Activated CD4-positive, alpha-beta memory T cell treated with anti-CD3 and anti-CD28 coated beads, Interleukin-2, amount 10 ng/mL, durations not matched to agents 7 days and 5 days (primary cell): ENCODE results near the gene CCDC9. TPM values are rescaled to one million over a fixed set of nuclear protein-coding genes. Genes with fewer than 3 reads are reported as not detected.
"Not testable (repeated sequence)": the region's sequence is repeated elsewhere in the genome, so short reads cannot be mapped to it uniquely, and the experiment has no call there.

Experiments used
- CTCF ChIA-PET: fragments of 350-600 bp; sonication (Branson Sonifier 250); formaldehyde crosslinking; loops from one replicate; lab custom pipeline; 2021; ENCODE audit warnings: antibody characterized with exemption, inconsistent platforms; lab: Charles Lee
- POLR2A ChIA-PET: fragments of 350-600 bp; sonication (Branson Sonifier 250); formaldehyde crosslinking; loops from one replicate; lab custom pipeline; 2021; ENCODE audit warnings: antibody characterized with exemption; lab: Charles Lee
- DNase-seq: peaks from one replicate; pipeline ENCODE4 v3.0.0-alpha.2; 2020
- H3K27ac Mint-ChIP-seq: one replicate; pipeline ENCODE4 v1.8.0; 2021; ENCODE audit warnings: mild to moderate bottlenecking, mixed read lengths
- H3K27me3 Mint-ChIP-seq: one replicate; pipeline ENCODE4 v1.8.0; 2021; ENCODE audit warnings: mixed read lengths
- H3K36me3 Mint-ChIP-seq: one replicate; pipeline ENCODE4 v1.8.0; 2021; ENCODE audit warnings: low read depth, mixed read lengths
- H3K4me1 Mint-ChIP-seq: one replicate; pipeline ENCODE4 v1.8.0; 2021; ENCODE audit warnings: mixed read lengths
- H3K4me3 Mint-ChIP-seq: one replicate; pipeline ENCODE4 v1.8.0; 2021; ENCODE audit warnings: mild to moderate bottlenecking, mixed read lengths
- H3K9me3 Mint-ChIP-seq: one replicate; pipeline ENCODE4 v1.8.0; 2021; ENCODE audit warnings: mixed read lengths
- total RNA-seq, 2 experiments: library from RNA; stranded (reverse); gene quantifications; one replicate each; pipeline ENCODE4 v1.2.3, GENCODE V29; 2021

The CCDC9 gene
- total RNA-seq, 2 experiments from 2014 or later: 29.9 to 30.2 TPM

GRCh38 chr19:47283405-47284059, 27.2 kb downstream of the CCDC9 start:
- CTCF ChIA-PET: interaction anchor here (0.6 to 3.1 kb wide), 5 partner anchors 9 to 135 kb away, joined by 3 to 22 read pairs (median 6); partner anchors contain the start of gene INAFM1
- POLR2A ChIA-PET: interaction anchor here (2.1 kb wide), 1 partner anchor 8 kb away, joined by 9 read pairs; no protein-coding TSS in a partner anchor
- Mint-ChIP-seq H3K4me1 (peaks cover 5% of the 10 kb centered on the region), H3K27me3 (no peaks in the 10 kb centered on the region), H3K9me3 (no peaks in the 10 kb centered on the region), H3K27ac (no peak overlapping the region), H3K4me3 (no peak overlapping the region), H3K36me3 (peaks cover 3% of the 10 kb centered on the region)
- no peak for DNase-seq

- peak; percentile 35 for DNase-seq
- no peaks in the 10 kb centered on the region for H3K9me3 Mint-ChIP-seq
- H3K4me1 Mint-ChIP-seq: peaks cover 7% of the 10 kb centered on the region
- no peaks in the 10 kb centered on the region for H3K27me3 Mint-ChIP-seq
- no peak overlapping the region for H3K27ac Mint-ChIP-seq
- ChIA-PET CTCF (interaction anchor here (0.6 to 3.1 kb wide), 17 partner anchors 9 to 423 kb away, joined by 3 to 22 read pairs (median 3); partner anchors contain the start of gene INAFM1), POLR2A (interaction anchor here (2.1 kb wide), 1 partner anchor 9 kb away, joined by 9 read pairs; no protein-coding TSS in a partner anchor)
- peaks cover 3% of the 10 kb centered on the region for H3K36me3 Mint-ChIP-seq
- H3K4me3 Mint-ChIP-seq: no peak overlapping the region
These were observed 28.1 kb downstream of the CCDC9 start for GRCh38 chr19:47284324-47284899.

GRCh38 chr19:47296036-47296435, 39.7 kb downstream of the CCDC9 start:
- Mint-ChIP-seq H3K4me3 (no peak overlapping the region), H3K4me1 (peaks cover 13% of the 10 kb centered on the region), H3K36me3 (no peaks in the 10 kb centered on the region), H3K27ac (no peak overlapping the region), H3K27me3 (no peaks in the 10 kb centered on the region), H3K9me3 (no peaks in the 10 kb centered on the region)
- ChIA-PET POLR2A (no interaction called here), CTCF (interaction anchor here (0.6 to 6.6 kb wide), 14 partner anchors 9 to 403 kb away, joined by 3 to 77 read pairs (median 4); partner anchors contain the start of gene DHX34)
- peak; percentile 81 for DNase-seq

- H3K27me3 Mint-ChIP-seq, DNase-seq, H3K9me3 Mint-ChIP-seq, H3K4me3 Mint-ChIP-seq, H3K36me3 Mint-ChIP-seq, POLR2A ChIA-PET, H3K27ac Mint-ChIP-seq: not testable (repeated sequence)
- CTCF ChIA-PET: interaction anchor here (0.7 kb wide), 1 partner anchor 90 kb away, joined by 3 read pairs; no protein-coding TSS in a partner anchor
- H3K4me1 Mint-ChIP-seq: peaks cover 16% of the 10 kb centered on the region
These were observed 44.5 kb downstream of the CCDC9 start for GRCh38 chr19:47300867-47301266.

- Mint-ChIP-seq H3K27ac (no peak overlapping the region), H3K9me3 (no peaks in the 10 kb centered on the region), H3K27me3 (peaks cover 8% of the 10 kb centered on the region), H3K4me3 (no peak overlapping the region), H3K36me3 (no peaks in the 10 kb centered on the region), H3K4me1 (peaks cover 15% of the 10 kb centered on the region)
- ChIA-PET POLR2A (interaction anchor here (0.6 kb wide), 1 partner anchor 13 kb away, joined by 3 read pairs; no protein-coding TSS in a partner anchor), CTCF (interaction anchor here (0.6 kb wide), 2 partner anchors 60 to 420 kb away, joined by 3 read pairs; no protein-coding TSS in a partner anchor)
- DNase-seq: no peak
These were observed 45.9 kb downstream of the CCDC9 start for GRCh38 chr19:47302249-47302648.

GRCh38 chr19:47303966-47304365, 47.6 kb downstream of the CCDC9 start:
- CTCF ChIA-PET: interaction anchor here (1.2 kb wide), 1 partner anchor 87 kb away, joined by 3 read pairs; no protein-coding TSS in a partner anchor
- Mint-ChIP-seq H3K36me3 (no peaks in the 10 kb centered on the region), H3K27ac (no peak overlapping the region), H3K4me1 (peaks cover 15% of the 10 kb centered on the region), H3K4me3 (no peak overlapping the region), H3K9me3 (no peaks in the 10 kb centered on the region), H3K27me3 (peaks cover 8% of the 10 kb centered on the region)
- POLR2A ChIA-PET: interaction anchor here (0.7 kb wide), 1 partner anchor 26 kb away, joined by 3 read pairs; no protein-coding TSS in a partner anchor
- no peak for DNase-seq

GRCh38 chr19:47305309-47305751, 49.0 kb downstream of the CCDC9 start:
- ChIA-PET POLR2A (interaction anchor here (0.6 kb wide), 1 partner anchor 261 kb away, joined by 4 read pairs; no protein-coding TSS in a partner anchor), CTCF (interaction anchor here (0.8 to 2.1 kb wide), 11 partner anchors 9 to 156 kb away, joined by 3 to 9 read pairs (median 4); partner anchors contain the start of gene DHX34)
- H3K36me3 Mint-ChIP-seq: no peaks in the 10 kb centered on the region
- H3K9me3 Mint-ChIP-seq: no peaks in the 10 kb centered on the region
- peaks cover 8% of the 10 kb centered on the region for H3K4me1 Mint-ChIP-seq
- H3K4me3 Mint-ChIP-seq: no peak overlapping the region
- H3K27me3 Mint-ChIP-seq: peaks cover 10% of the 10 kb centered on the region
- no peak overlapping the region for H3K27ac Mint-ChIP-seq
- DNase-seq: peak; percentile 49

- no peak overlapping the region for H3K27ac Mint-ChIP-seq
- no peaks in the 10 kb centered on the region for H3K9me3 Mint-ChIP-seq
- peaks cover 5% of the 10 kb centered on the region for H3K4me1 Mint-ChIP-seq
- peaks cover 12% of the 10 kb centered on the region for H3K27me3 Mint-ChIP-seq
- ChIA-PET POLR2A (no interaction called here), CTCF (interaction anchor here (0.5 to 2.1 kb wide), 10 partner anchors 8 to 1341 kb away, joined by 3 to 9 read pairs (median 4); partner anchors contain the start of gene DHX34)
- no peak for DNase-seq
- no peaks in the 10 kb centered on the region for H3K36me3 Mint-ChIP-seq
- no peak overlapping the region for H3K4me3 Mint-ChIP-seq
These were observed 50.0 kb downstream of the CCDC9 start for GRCh38 chr19:47306303-47306702.

GRCh38 chr19:47309038-47309437, 52.7 kb downstream of the CCDC9 start:
- ChIA-PET POLR2A (no interaction called here), CTCF (interaction anchor here (0.6 to 1.2 kb wide), 4 partner anchors 8 to 119 kb away, joined by 3 read pairs; no protein-coding TSS in a partner anchor)
- H3K4me1 Mint-ChIP-seq: peaks cover 3% of the 10 kb centered on the region
- H3K27ac Mint-ChIP-seq: no peak overlapping the region
- H3K9me3 Mint-ChIP-seq: no peaks in the 10 kb centered on the region
- DNase-seq: no peak
- no peak overlapping the region for H3K4me3 Mint-ChIP-seq
- H3K27me3 Mint-ChIP-seq: peaks cover 14% of the 10 kb centered on the region
- no peaks in the 10 kb centered on the region for H3K36me3 Mint-ChIP-seq

- Mint-ChIP-seq H3K36me3 (no peaks in the 10 kb centered on the region), H3K9me3 (no peaks in the 10 kb centered on the region), H3K4me1 (peaks cover 3% of the 10 kb centered on the region), H3K27ac (no peak within 1 kb of the TSS), H3K27me3 (peaks cover 14% of the 10 kb centered on the region), H3K4me3 (no peak within 1 kb of the TSS)
- CTCF ChIA-PET: interaction anchor here (0.6 to 1.3 kb wide), 2 partner anchors 9 to 39 kb away, joined by 3 to 4 read pairs; partner anchors contain the start of gene DHX34
- no peak for DNase-seq
- POLR2A ChIA-PET: no interaction called here
These were observed 53.3 kb downstream of the CCDC9 start, which contains the start of gene C5AR1 for GRCh38 chr19:47309608-47310007. Gene C5AR1, plus strand, starts transcription at chr19:47309861. Its CDS starts 35 bp downstream, at chr19:47309896.

- Mint-ChIP-seq H3K4me1 (peaks cover 4% of the 10 kb centered on the region), H3K4me3 (no peak overlapping the region), H3K36me3 (no peaks in the 10 kb centered on the region), H3K9me3 (no peaks in the 10 kb centered on the region), H3K27me3 (peaks cover 15% of the 10 kb centered on the region), H3K27ac (no peak overlapping the region)
- POLR2A ChIA-PET: no interaction called here
- CTCF ChIA-PET: interaction anchor here (1.3 kb wide), 1 partner anchor 39 kb away, joined by 4 read pairs; the partner anchor contains the start of gene DHX34
- DNase-seq: no peak
These were observed 54.0 kb downstream of the CCDC9 start for GRCh38 chr19:47310323-47310722.

GRCh38 chr19:47310819-47311218, 54.5 kb downstream of the CCDC9 start:
- H3K36me3 Mint-ChIP-seq: no peaks in the 10 kb centered on the region
- H3K27ac Mint-ChIP-seq: no peak overlapping the region
- no peak for DNase-seq
- H3K4me1 Mint-ChIP-seq: peaks cover 8% of the 10 kb centered on the region
- ChIA-PET POLR2A (no interaction called here), CTCF (interaction anchor here (0.6 kb wide), 1 partner anchor 123 kb away, joined by 3 read pairs; no protein-coding TSS in a partner anchor)
- peaks cover 15% of the 10 kb centered on the region for H3K27me3 Mint-ChIP-seq
- no peaks in the 10 kb centered on the region for H3K9me3 Mint-ChIP-seq
- no peak overlapping the region for H3K4me3 Mint-ChIP-seq
